Measurements from ENCODE around the gene TM4SF4. TPM values are rescaled to one million over a fixed set of nuclear protein-coding genes. Genes with fewer than 3 reads are reported as not detected.

The TM4SF4 gene
- total and polyA plus RNA-seq, 4 donors, result 184 to 230 (median 208) TPM

DNA sequence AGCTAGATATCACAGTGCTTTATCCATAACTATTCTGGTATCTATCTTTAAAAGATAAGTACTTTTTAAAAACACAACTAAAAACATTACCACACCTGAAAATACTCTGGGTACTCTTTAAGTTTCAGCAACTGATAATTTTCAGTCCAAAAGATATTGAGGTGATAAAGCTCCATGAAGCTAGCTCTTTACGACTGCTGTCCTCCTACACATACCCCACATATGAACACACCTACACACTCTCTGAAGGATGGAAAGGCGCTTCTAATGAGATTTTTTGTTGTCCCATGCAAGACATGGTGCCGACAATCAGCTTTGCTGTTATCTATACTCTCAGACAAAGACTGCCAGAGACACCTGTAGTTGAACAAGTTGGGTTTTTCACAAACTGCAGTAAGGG is 19.1 kb upstream of the TM4SF4 start:
- Histone ChIP-seq H3K4me3 (ENCODE audit: low read depth in 1 of 3, low read length in 3 of 3) (no peak overlapping the region), H3K36me3 (ENCODE audit: control insufficient read depth in 4 of 4, insufficient read depth in 3 of 4, low read depth in 1 of 4, low read length in 3 of 4) (no peaks in the 10 kb centered on the region), H3K9me3 (ENCODE audit: control insufficient read depth in 4 of 4, low read length in 3 of 4) (peaks cover 0 to 4% (median 1%) of the 10 kb centered on the region in 4 donors), H3K4me1 (ENCODE audit: control insufficient read depth in 4 of 4, insufficient read depth in 4 of 4, low read length in 3 of 4) (no peaks in the 10 kb centered on the region), H3K27ac (ENCODE audit: low read depth in 1 of 2, low read length in 2 of 2) (no peak overlapping the region), H3K27me3 (ENCODE audit: control insufficient read depth in 4 of 4, insufficient read depth in 4 of 4, low read length in 3 of 4) (no peaks in the 10 kb centered on the region), H3K9ac (ENCODE audit: low read depth in 1 of 2, low read length in 2 of 2) (no peak overlapping the region)
- 95% methylated on average over 3 of the region's 3 CpGs for WGBS
- no peak for DNase-seq (ENCODE audit: low spot score)
- no peak for TF ChIP-seq RXRA (IDR thresholded peaks at IDR 0.05)
- TF ChIP-seq FOXA1 (IDR thresholded peaks at IDR 0.05), result no peak
- TF ChIP-seq JUND (IDR thresholded peaks at IDR 0.05), result no peak
- no peak for TF ChIP-seq GABPA (IDR thresholded peaks at IDR 0.05 in 1 of 2, conservative IDR thresholded peaks at IDR 0.05 in 1 of 2)
- TF ChIP-seq SP1 (IDR thresholded peaks at IDR 0.05), result no peak
- no peak for TF ChIP-seq HNF4A (conservative IDR thresholded peaks at IDR 0.05)
- no peak for TF ChIP-seq HNF4G (IDR thresholded peaks at IDR 0.05)
- TF ChIP-seq, protein P1, sequence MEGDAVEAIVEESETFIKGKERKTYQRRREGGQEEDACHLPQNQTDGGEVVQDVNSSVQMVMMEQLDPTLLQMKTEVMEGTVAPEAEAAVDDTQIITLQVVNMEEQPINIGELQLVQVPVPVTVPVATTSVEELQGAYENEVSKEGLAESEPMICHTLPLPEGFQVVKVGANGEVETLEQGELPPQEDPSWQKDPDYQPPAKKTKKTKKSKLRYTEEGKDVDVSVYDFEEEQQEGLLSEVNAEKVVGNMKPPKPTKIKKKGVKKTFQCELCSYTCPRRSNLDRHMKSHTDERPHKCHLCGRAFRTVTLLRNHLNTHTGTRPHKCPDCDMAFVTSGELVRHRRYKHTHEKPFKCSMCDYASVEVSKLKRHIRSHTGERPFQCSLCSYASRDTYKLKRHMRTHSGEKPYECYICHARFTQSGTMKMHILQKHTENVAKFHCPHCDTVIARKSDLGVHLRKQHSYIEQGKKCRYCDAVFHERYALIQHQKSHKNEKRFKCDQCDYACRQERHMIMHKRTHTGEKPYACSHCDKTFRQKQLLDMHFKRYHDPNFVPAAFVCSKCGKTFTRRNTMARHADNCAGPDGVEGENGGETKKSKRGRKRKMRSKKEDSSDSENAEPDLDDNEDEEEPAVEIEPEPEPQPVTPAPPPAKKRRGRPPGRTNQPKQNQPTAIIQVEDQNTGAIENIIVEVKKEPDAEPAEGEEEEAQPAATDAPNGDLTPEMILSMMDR (IDR thresholded peaks at IDR 0.05; ENCODE audit: low read depth, low read length, missing input control), result no peak
- TF ChIP-seq, protein P2, sequence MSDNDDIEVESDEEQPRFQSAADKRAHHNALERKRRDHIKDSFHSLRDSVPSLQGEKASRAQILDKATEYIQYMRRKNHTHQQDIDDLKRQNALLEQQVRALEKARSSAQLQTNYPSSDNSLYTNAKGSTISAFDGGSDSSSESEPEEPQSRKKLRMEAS (IDR thresholded peaks at IDR 0.05), result no peak
- no peak for TF ChIP-seq RAD21 (IDR thresholded peaks at IDR 0.05)
- no peak for TF ChIP-seq TAF1 (conservative IDR thresholded peaks at IDR 0.05)
- TF ChIP-seq, protein P3, sequence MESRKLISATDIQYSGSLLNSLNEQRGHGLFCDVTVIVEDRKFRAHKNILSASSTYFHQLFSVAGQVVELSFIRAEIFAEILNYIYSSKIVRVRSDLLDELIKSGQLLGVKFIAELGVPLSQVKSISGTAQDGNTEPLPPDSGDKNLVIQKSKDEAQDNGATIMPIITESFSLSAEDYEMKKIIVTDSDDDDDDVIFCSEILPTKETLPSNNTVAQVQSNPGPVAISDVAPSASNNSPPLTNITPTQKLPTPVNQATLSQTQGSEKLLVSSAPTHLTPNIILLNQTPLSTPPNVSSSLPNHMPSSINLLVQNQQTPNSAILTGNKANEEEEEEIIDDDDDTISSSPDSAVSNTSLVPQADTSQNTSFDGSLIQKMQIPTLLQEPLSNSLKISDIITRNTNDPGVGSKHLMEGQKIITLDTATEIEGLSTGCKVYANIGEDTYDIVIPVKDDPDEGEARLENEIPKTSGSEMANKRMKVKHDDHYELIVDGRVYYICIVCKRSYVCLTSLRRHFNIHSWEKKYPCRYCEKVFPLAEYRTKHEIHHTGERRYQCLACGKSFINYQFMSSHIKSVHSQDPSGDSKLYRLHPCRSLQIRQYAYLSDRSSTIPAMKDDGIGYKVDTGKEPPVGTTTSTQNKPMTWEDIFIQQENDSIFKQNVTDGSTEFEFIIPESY (IDR thresholded peaks at IDR 0.05), result no peak

DNA sequence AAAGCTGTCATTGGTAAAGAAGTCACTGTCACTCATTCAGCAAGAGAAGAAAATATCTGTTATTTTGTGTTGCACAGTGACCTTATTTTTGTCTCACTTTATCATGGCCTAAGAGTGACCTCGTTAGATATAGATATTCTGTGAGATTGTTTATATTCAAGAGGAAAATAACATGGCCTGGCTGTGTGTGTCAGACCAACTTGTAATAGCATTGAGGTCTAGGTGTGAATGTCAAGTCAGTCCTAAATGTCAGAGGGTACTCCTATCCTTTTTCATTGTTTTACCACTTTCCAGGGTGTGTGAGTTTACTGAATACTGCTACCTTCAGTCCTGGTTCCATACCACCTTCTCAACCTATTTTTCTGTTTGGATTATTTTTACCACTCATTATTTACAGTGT is 18.5 kb upstream of the TM4SF4 start:
- no peak for TF ChIP-seq SP1 (IDR thresholded peaks at IDR 0.05)
- TF ChIP-seq FOXA2 (IDR thresholded peaks at IDR 0.05), result no peak
- Histone ChIP-seq H3K36me3 (ENCODE audit: control insufficient read depth in 4 of 4, insufficient read depth in 3 of 4, low read depth in 1 of 4, low read length in 3 of 4) (no peaks in the 10 kb centered on the region), H3K27me3 (ENCODE audit: control insufficient read depth in 4 of 4, insufficient read depth in 4 of 4, low read length in 3 of 4) (no peaks in the 10 kb centered on the region), H3K4me3 (ENCODE audit: low read depth in 1 of 3, low read length in 3 of 3) (no peak overlapping the region), H3K9me3 (ENCODE audit: control insufficient read depth in 4 of 4, low read length in 3 of 4) (peaks cover 0 to 4% (median 1%) of the 10 kb centered on the region in 4 donors), H3K27ac (ENCODE audit: low read depth in 1 of 2, low read length in 2 of 2) (no peak overlapping the region), H3K9ac (ENCODE audit: low read depth in 1 of 2, low read length in 2 of 2) (no peak overlapping the region), H3K4me1 (ENCODE audit: control insufficient read depth in 4 of 4, insufficient read depth in 4 of 4, low read length in 3 of 4) (no peaks in the 10 kb centered on the region)
- DNase-seq (ENCODE audit: low spot score), result no peak
- 85% methylated on average over 1 of the region's 1 CpG for WGBS

DNA sequence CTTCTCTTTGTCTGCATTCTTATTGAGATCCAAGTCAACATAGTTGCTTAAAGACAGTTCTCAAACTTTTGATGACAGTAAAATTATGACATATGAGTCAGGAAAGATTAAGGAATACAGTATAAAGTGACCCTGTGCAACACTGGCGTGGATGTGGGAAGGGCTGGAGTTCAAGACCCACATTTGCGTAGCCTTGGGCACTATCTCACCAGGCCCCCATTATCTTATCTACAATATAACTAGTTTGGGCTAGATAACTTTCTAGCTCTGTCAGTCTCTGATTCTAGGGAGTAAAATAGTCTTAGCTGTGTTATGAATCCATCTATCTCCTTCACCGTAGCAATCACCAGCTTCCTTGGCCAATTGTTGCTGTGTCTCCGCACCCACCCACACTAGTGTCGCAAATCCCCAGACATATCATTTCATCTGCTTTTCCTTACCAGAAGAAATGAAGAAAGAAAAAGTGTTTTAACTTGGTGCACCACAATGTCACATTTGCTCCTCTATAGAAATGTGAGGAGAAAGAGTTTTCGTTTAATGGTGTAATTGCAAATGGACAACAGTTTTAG is 14.9 kb upstream of the TM4SF4 start:
- Histone ChIP-seq H3K4me3 (ENCODE audit: low read depth in 1 of 3, low read length in 3 of 3) (no peak overlapping the region), H3K27ac (ENCODE audit: low read depth in 1 of 2, low read length in 2 of 2) (no peak overlapping the region), H3K9me3 (ENCODE audit: control insufficient read depth in 4 of 4, low read length in 3 of 4) (no peaks in the 10 kb centered on the region), H3K27me3 (ENCODE audit: control insufficient read depth in 4 of 4, insufficient read depth in 4 of 4, low read length in 3 of 4) (no peaks in the 10 kb centered on the region), H3K4me1 (ENCODE audit: control insufficient read depth in 4 of 4, insufficient read depth in 4 of 4, low read length in 3 of 4) (no peaks in the 10 kb centered on the region), H3K36me3 (ENCODE audit: control insufficient read depth in 4 of 4, insufficient read depth in 3 of 4, low read depth in 1 of 4, low read length in 3 of 4) (no peaks in the 10 kb centered on the region), H3K9ac (ENCODE audit: low read depth in 1 of 2, low read length in 2 of 2) (no peak overlapping the region)
- TF ChIP-seq, protein P1 (IDR thresholded peaks at IDR 0.05; ENCODE audit: low read depth, low read length, missing input control), result no peak
- no peak for TF ChIP-seq RAD21 (IDR thresholded peaks at IDR 0.05)
- 94% methylated on average over 6 of the region's 6 CpGs for WGBS
- no peak for DNase-seq (ENCODE audit: low spot score)

Measured in liver (tissue), 9 donors.